Suprapubic skin (tissue), 4 donors: ENCODE results near the gene ZNF655. TPM values are rescaled to one million over a fixed set of nuclear protein-coding genes. Genes with fewer than 3 reads are reported as not detected.

Source experiments
- DNase-seq, 2 donors: peaks; one replicate each; pipeline ENCODE4 v3.0.0-alpha.2; 2019; ENCODE audit warnings: low spot score in 2 of 2
- H3K27ac ChIP-seq: fragments of 200-600 bp; sonication (generic); one replicate; pipeline ENCODE4 v1.5.1; 2019
- H3K27me3 ChIP-seq: fragments of 200-600 bp; sonication (generic); one replicate; pipeline ENCODE4 v1.5.1; 2019
- H3K36me3 ChIP-seq: fragments of 200-600 bp; sonication (generic); one replicate; pipeline ENCODE4 v1.5.1; 2019
- H3K4me1 ChIP-seq: fragments of 200-600 bp; sonication (generic); one replicate; pipeline ENCODE4 v1.5.1; 2019
- H3K4me3 ChIP-seq: fragments of 200-600 bp; sonication (generic); one replicate; pipeline ENCODE4 v1.5.1; 2019; ENCODE audit warnings: mild to moderate bottlenecking
- H3K9me3 ChIP-seq: fragments of 200-600 bp; sonication (generic); one replicate; pipeline ENCODE4 v1.5.1; 2019
- CTCF ChIP-seq, 2 donors: fragments of 200-600 bp in 1 of 2; fragments of 450-650 bp in 1 of 2; sonication (generic) in 1 of 2; IDR thresholded peaks; one replicate each; pipeline ENCODE4 v1.5.1; 2016 to 2019; ENCODE audit warnings: antibody characterized with exemption in 2 of 2, mild to moderate bottlenecking in 1 of 2, moderate library complexity in 1 of 2
- EP300 ChIP-seq: sonication (generic); formaldehyde crosslinking; IDR thresholded peaks from one replicate; pipeline ENCODE4 v1.6.1; 2017; ENCODE audit warnings: antibody characterized with exemption
- POLR2A ChIP-seq, 2 donors: fragments of 450-650 bp; IDR thresholded peaks; one replicate each; pipeline ENCODE4 v1.6.1; 2017; ENCODE audit warnings: antibody characterized with exemption in 2 of 2, mild to moderate bottlenecking in 2 of 2, moderate library complexity in 2 of 2
- POLR2AphosphoS5 ChIP-seq, 3 donors: sonication (generic); formaldehyde crosslinking; IDR thresholded peaks; one replicate each; pipeline ENCODE4 v1.6.1; 2017; ENCODE audit warnings: antibody characterized with exemption in 3 of 3
- WGBS: methylation state at CpG from one replicate; pipeline ENCODE4 v1.1.5; 2018; 5-methylcytosine and 5-hydroxymethylcytosine counted together
- total RNA-seq, 4 donors: library from RNA; depleted of rRNA; stranded (reverse); fragments of >200 nt; gene quantifications; one replicate each; pipeline ENCODE4 v1.1.0, GENCODE V29; 2016

The ZNF655 gene
- total RNA-seq, 4 donors from 2014 or later, result 122 to 240 (median 146) TPM

GRCh38 chr7:99622596-99622995, 64.2 kb downstream of the ZNF655 start:
- Histone ChIP-seq H3K27ac (no peak overlapping the region), H3K27me3 (no peaks in the 10 kb centered on the region), H3K4me3 (no peak overlapping the region), H3K4me1 (peaks cover 24% of the 10 kb centered on the region), H3K36me3 (peaks cover 92% of the 10 kb centered on the region), H3K9me3 (no peaks in the 10 kb centered on the region)
- no peak for DNase-seq
- TF ChIP-seq EP300 (no peak), POLR2AphosphoS5 (IDR thresholded peaks at IDR 0.05) (no peak), CTCF (IDR thresholded peaks at IDR 0.05) (no peak), POLR2A (IDR thresholded peaks at IDR 0.05) (no peak)
- 82% methylated on average over 10 of the region's 10 CpGs for WGBS

- Histone ChIP-seq H3K4me3 (no peak overlapping the region), H3K27ac (no peak overlapping the region), H3K9me3 (no peaks in the 10 kb centered on the region), H3K4me1 (peaks cover 18% of the 10 kb centered on the region), H3K36me3 (peaks cover 98% of the 10 kb centered on the region), H3K27me3 (no peaks in the 10 kb centered on the region)
- 56% methylated on average over 7 of the region's 7 CpGs for WGBS
- DNase-seq, result no peak
- TF ChIP-seq POLR2A (IDR thresholded peaks at IDR 0.05), result no peak
- no peak for TF ChIP-seq EP300
- no peak for TF ChIP-seq CTCF (IDR thresholded peaks at IDR 0.05)
- no peak for TF ChIP-seq POLR2AphosphoS5 (IDR thresholded peaks at IDR 0.05)
These were observed 64.8 kb downstream of the ZNF655 start for GRCh38 chr7:99623091-99623693.

GRCh38 chr7:99623702-99624447, 65.4 kb downstream of the ZNF655 start:
- H3K27ac ChIP-seq, result no peak overlapping the region
- no peak for DNase-seq
- TF ChIP-seq EP300 (no peak), CTCF (IDR thresholded peaks at IDR 0.05) (no peak), POLR2A (IDR thresholded peaks at IDR 0.05) (no peak)
- no peak overlapping the region for H3K4me3 ChIP-seq
- H3K4me1 ChIP-seq, result peaks cover 12% of the 10 kb centered on the region
- H3K27me3 ChIP-seq, result no peaks in the 10 kb centered on the region
- WGBS, result 93% methylated on average over 9 of the region's 9 CpGs
- H3K36me3 ChIP-seq, result peaks cover 100% of the 10 kb centered on the region
- no peaks in the 10 kb centered on the region for H3K9me3 ChIP-seq

GRCh38 chr7:99624484-99624883, 66.0 kb downstream of the ZNF655 start:
- peaks cover 100% of the 10 kb centered on the region for H3K36me3 ChIP-seq

More at GRCh38 chr7:99624484-99624883, 66.0 kb downstream of the ZNF655 start:
- Histone ChIP-seq H3K4me3 (no peak overlapping the region), H3K4me1 (peaks cover 12% of the 10 kb centered on the region), H3K9me3 (no peaks in the 10 kb centered on the region), H3K27ac (no peak overlapping the region), H3K27me3 (no peaks in the 10 kb centered on the region)
- no peak for DNase-seq
- WGBS, result 87% methylated on average over 16 of the region's 16 CpGs
- TF ChIP-seq EP300 (no peak), CTCF (IDR thresholded peaks at IDR 0.05) (no peak), POLR2A (IDR thresholded peaks at IDR 0.05) (no peak), POLR2AphosphoS5 (IDR thresholded peaks at IDR 0.05) (no peak)
